Activated CD4-positive, CD25-positive, alpha-beta regulatory T cell treated with anti-CD3 and anti-CD28 coated beads, Interleukin-2, amount 50 U/mL, for 16 hours (primary cell): ENCODE data around the gene AAMDC.
"Not testable (repeated sequence)": the region's sequence is repeated elsewhere in the genome, so short reads cannot be mapped to it uniquely, and the experiment has no call there.

Source experiments
- DNase-seq: peaks from one replicate; pipeline ENCODE4 v3.0.0-alpha.2; 2020; ENCODE audit warnings: low read depth, low spot score

Gene AAMDC

GRCh38 chr11:77884829-77885190, 63.9 kb downstream of the AAMDC start:
- no peak for DNase-seq

- no peak for DNase-seq
These were observed 65.5 kb downstream of the AAMDC start for GRCh38 chr11:77886401-77886800.

GRCh38 chr11:77889045-77889444, 68.1 kb downstream of the AAMDC start:
- not testable (repeated sequence) for DNase-seq

- DNase-seq: not testable (repeated sequence)
These were observed 69.2 kb downstream of the AAMDC start for GRCh38 chr11:77890100-77890614.

- DNase-seq: not testable (repeated sequence)
These were observed 69.7 kb downstream of the AAMDC start for GRCh38 chr11:77890619-77891056.

- DNase-seq: not testable (repeated sequence)
These were observed 70.3 kb downstream of the AAMDC start for GRCh38 chr11:77891256-77891655.

- DNase-seq: not testable (repeated sequence)
These were observed 70.8 kb downstream of the AAMDC start for GRCh38 chr11:77891703-77892102.

GRCh38 chr11:77894949-77895348, 74.0 kb downstream of the AAMDC start:
- not testable (repeated sequence) for DNase-seq

GRCh38 chr11:77908835-77909234, 87.9 kb downstream of the AAMDC start:
- DNase-seq: no peak

- no peak for DNase-seq
These were observed 88.3 kb downstream of the AAMDC start for GRCh38 chr11:77909277-77909676.

GRCh38 chr11:77910828-77911227, 89.9 kb downstream of the AAMDC start:
- DNase-seq: not testable (repeated sequence)

GRCh38 chr11:77913608-77914306, 92.8 kb downstream of the AAMDC start:
- not testable (repeated sequence) for DNase-seq

- not testable (repeated sequence) for DNase-seq
These were observed 93.4 kb downstream of the AAMDC start for GRCh38 chr11:77914307-77914791.

GRCh38 chr11:77917713-77918112, 96.8 kb downstream of the AAMDC start:
- not testable (repeated sequence) for DNase-seq
